ENCODE results near the gene SECISBP2.

DNA sequence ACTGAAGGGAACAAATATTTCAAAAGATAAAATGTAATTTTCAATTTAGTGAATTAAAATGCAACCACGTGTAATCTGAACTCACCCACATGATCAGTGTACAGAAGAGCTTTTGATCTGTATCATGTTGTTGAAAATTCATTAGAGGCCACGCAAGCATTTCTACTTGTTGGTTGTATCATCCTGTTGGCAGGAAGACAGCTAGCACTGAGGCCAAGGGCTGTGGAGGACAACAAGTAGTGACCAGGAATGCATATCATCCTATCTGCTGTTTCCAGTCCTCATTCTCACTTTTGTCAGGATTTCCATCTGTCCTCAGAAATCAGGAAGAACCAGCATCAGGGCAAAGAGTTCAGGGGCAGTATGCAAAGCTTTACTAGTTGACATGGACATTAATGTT is 37.2 kb upstream of the SECISBP2 start:
- TF ChIP-seq EZH2 (IDR thresholded peaks at IDR 0.05; ENCODE audit: borderline replicate concordance, low read length), result no peak
- TF ChIP-seq, protein P1, sequence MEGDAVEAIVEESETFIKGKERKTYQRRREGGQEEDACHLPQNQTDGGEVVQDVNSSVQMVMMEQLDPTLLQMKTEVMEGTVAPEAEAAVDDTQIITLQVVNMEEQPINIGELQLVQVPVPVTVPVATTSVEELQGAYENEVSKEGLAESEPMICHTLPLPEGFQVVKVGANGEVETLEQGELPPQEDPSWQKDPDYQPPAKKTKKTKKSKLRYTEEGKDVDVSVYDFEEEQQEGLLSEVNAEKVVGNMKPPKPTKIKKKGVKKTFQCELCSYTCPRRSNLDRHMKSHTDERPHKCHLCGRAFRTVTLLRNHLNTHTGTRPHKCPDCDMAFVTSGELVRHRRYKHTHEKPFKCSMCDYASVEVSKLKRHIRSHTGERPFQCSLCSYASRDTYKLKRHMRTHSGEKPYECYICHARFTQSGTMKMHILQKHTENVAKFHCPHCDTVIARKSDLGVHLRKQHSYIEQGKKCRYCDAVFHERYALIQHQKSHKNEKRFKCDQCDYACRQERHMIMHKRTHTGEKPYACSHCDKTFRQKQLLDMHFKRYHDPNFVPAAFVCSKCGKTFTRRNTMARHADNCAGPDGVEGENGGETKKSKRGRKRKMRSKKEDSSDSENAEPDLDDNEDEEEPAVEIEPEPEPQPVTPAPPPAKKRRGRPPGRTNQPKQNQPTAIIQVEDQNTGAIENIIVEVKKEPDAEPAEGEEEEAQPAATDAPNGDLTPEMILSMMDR (conservative IDR thresholded peaks at IDR 0.05 in 1 of 2, IDR thresholded peaks at IDR 0.05 in 1 of 2; ENCODE audit: extremely low read depth in 1 of 2, insufficient read depth in 1 of 2, low read depth in 1 of 2, low read length in 2 of 2), result no peak
